Ishikawa (cell line): ENCODE results near the gene TRH.

Experiments
- CEBPB ChIP-seq: IDR thresholded peaks from 2 replicates; pipeline ENCODE4 v1.6.1; 2012
- CREB1 ChIP-seq: IDR thresholded peaks from 2 replicates; pipeline ENCODE4 v1.6.1; 2012; ENCODE audit warnings: low read depth
- EGR1 ChIP-seq: IDR thresholded peaks from 2 replicates; pipeline ENCODE4 v1.6.1; 2012
- EP300 ChIP-seq: IDR thresholded peaks from 2 replicates; pipeline ENCODE4 v1.6.1; 2012; ENCODE audit warnings: borderline replicate concordance
- FOXM1 ChIP-seq: IDR thresholded peaks from 2 replicates; pipeline ENCODE4 v1.6.1; 2012; ENCODE audit warnings: low read depth, borderline replicate concordance
- NFIC ChIP-seq: IDR thresholded peaks from 2 replicates; pipeline ENCODE4 v1.6.1; 2012
- RAD21 ChIP-seq: IDR thresholded peaks from 2 replicates; pipeline ENCODE4 v1.6.1; 2012; ENCODE audit warnings: low read depth
- TAF1 ChIP-seq: IDR thresholded peaks from 2 replicates; pipeline ENCODE4 v1.6.1; 2012; ENCODE audit warnings: low read depth, mild to moderate bottlenecking
- TCF12 ChIP-seq: IDR thresholded peaks from 2 replicates; pipeline ENCODE4 v1.6.1; 2012; ENCODE audit warnings: low read depth
- TEAD4 ChIP-seq: IDR thresholded peaks from 2 replicates; pipeline ENCODE4 v1.6.1; 2012
- YY1 ChIP-seq: IDR thresholded peaks from 2 replicates; pipeline ENCODE4 v1.6.1; 2012; ENCODE audit warnings: low read depth
- ZBTB7A ChIP-seq: IDR thresholded peaks from 2 replicates; pipeline ENCODE4 v1.6.1; 2012; ENCODE audit warnings: low read depth
- TF ChIP-seq, protein P1 (sequence below): IDR thresholded peaks from 2 replicates; pipeline ENCODE4 v1.6.1; 2012
- TF ChIP-seq, protein P2 (sequence below): IDR thresholded peaks from 2 replicates; pipeline ENCODE4 v1.6.1; 2012
- TF ChIP-seq, protein P3 (sequence below): IDR thresholded peaks from 2 replicates; pipeline ENCODE4 v1.6.1; 2012; ENCODE audit warnings: low read depth, mild to moderate bottlenecking

Gene TRH

DNA sequence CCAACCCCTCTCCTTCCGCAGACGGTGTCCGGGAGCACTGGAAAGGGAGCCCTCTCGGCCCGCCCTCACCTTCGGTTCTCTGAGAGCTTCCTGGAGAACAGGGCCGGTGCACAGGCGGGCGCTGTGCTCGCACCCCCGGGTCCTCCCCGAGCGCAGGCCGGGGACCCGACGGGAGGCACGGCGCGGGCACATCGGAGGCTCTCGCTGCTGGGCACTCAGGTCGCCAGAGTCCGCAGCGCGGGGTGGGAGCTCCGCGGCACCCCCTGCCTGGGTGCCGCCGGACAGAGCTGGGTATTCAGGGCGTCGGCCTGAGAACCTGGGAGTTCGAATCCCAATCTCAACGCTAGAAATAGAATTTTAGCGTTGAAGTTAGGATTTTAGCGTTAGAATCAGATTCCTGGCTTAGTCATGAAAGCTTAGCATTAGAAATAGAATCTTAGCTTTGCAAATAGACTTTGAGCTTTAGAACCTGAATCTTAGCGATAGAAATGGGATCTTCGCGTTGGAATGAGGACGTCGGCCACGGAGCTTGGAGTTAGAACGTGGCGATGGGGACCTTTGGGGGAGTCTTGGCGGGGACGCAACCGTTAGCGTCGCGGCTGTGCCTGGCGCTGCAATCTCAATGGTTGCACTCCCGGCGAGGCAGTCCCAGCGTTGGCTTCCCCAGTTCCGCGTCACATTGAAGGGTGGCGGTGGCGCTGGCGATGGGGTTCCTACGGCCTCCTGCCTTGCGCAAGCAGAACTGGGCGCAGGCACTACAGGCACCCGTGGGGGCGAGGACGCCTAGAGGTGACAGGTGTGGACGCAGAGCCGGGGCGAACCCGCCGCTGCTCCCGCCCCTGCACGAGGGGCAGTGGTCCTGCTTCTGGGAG lies 549 bp downstream of the TRH start:
- TF ChIP-seq CREB1 (no peak), TAF1 (no peak), YY1 (no peak), NFIC (no peak), TCF12 (no peak)
- TF ChIP-seq, protein P1, sequence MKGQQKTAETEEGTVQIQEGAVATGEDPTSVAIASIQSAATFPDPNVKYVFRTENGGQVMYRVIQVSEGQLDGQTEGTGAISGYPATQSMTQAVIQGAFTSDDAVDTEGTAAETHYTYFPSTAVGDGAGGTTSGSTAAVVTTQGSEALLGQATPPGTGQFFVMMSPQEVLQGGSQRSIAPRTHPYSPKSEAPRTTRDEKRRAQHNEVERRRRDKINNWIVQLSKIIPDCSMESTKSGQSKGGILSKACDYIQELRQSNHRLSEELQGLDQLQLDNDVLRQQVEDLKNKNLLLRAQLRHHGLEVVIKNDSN: no peak

DNA sequence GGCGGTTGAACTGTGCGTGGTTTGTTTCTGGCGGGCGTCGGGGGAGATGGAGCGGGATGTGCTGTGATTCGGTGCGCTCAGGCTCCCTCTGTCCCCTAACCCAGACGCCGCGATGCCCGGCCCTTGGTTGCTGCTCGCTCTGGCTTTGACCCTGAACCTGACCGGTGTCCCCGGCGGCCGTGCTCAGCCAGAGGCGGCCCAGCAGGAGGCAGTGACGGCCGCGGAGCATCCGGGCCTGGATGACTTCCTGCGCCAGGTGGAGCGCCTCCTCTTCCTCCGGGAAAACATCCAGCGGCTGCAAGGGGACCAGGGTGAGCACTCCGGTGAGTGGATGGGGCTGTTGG lies 1.2 kb downstream of the TRH start:
- TF ChIP-seq EP300 (no peak), TEAD4 (no peak), TAF1 (no peak), TCF12 (no peak)
- TF ChIP-seq, protein P2, sequence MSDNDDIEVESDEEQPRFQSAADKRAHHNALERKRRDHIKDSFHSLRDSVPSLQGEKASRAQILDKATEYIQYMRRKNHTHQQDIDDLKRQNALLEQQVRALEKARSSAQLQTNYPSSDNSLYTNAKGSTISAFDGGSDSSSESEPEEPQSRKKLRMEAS: no peak
- TF ChIP-seq, protein P3, sequence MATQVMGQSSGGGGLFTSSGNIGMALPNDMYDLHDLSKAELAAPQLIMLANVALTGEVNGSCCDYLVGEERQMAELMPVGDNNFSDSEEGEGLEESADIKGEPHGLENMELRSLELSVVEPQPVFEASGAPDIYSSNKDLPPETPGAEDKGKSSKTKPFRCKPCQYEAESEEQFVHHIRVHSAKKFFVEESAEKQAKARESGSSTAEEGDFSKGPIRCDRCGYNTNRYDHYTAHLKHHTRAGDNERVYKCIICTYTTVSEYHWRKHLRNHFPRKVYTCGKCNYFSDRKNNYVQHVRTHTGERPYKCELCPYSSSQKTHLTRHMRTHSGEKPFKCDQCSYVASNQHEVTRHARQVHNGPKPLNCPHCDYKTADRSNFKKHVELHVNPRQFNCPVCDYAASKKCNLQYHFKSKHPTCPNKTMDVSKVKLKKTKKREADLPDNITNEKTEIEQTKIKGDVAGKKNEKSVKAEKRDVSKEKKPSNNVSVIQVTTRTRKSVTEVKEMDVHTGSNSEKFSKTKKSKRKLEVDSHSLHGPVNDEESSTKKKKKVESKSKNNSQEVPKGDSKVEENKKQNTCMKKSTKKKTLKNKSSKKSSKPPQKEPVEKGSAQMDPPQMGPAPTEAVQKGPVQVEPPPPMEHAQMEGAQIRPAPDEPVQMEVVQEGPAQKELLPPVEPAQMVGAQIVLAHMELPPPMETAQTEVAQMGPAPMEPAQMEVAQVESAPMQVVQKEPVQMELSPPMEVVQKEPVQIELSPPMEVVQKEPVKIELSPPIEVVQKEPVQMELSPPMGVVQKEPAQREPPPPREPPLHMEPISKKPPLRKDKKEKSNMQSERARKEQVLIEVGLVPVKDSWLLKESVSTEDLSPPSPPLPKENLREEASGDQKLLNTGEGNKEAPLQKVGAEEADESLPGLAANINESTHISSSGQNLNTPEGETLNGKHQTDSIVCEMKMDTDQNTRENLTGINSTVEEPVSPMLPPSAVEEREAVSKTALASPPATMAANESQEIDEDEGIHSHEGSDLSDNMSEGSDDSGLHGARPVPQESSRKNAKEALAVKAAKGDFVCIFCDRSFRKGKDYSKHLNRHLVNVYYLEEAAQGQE: no peak

DNA sequence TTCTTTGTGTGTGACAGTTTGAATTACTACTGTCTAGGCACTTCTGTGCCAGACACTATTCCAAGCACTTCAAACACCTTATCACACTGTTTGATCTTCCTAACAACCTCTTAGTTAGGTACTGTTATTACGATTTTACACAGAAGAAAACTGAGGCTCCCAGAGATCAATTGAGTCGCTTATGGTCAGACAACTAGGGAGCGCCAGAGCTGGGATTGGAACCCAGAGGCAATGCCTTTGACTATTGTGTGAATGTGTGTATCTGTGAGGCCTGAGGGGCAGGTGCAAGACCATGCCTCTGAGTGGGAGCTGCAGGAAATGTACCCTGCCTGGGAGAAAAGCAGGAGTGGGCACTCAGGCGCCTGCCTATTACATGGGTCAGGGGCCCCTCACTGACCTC lies 1.8 kb downstream of the TRH start:
- TF ChIP-seq, protein P2: no peak
- TF ChIP-seq FOXM1: no peak
- no peak for TF ChIP-seq RAD21
- no peak for TF ChIP-seq NFIC
- TF ChIP-seq TEAD4: no peak
- TF ChIP-seq CEBPB: no peak
- no peak for TF ChIP-seq CREB1
- TF ChIP-seq EGR1: no peak
- no peak for TF ChIP-seq ZBTB7A
- TF ChIP-seq, protein P3: no peak

DNA sequence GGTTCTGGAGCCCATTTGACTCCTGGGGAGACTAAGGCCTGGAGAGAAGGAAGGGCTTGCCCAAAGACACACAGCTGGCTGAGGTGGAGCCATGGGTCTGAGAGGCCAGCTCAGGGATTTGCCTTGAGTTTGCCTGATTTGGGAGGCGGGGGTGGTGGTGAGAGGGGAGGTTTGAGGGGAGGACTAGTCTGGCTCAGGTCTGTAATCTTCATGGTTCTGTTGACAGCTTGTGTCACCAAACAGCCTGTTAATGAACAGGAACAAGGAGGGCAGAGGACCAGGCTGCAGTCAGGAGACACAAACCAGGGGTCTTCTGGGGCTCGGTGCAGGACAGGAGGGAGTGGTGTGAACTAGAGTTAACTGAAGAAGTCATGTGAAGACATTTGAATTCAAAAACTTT lies 3.6 kb downstream of the TRH start:
- no peak for TF ChIP-seq YY1
- no peak for TF ChIP-seq CEBPB
- TF ChIP-seq TCF12: no peak
- no peak for TF ChIP-seq TAF1
- no peak for TF ChIP-seq RAD21
- TF ChIP-seq, protein P2: no peak
- TF ChIP-seq TEAD4: no peak
- no peak for TF ChIP-seq NFIC
- TF ChIP-seq FOXM1: no peak
- TF ChIP-seq ZBTB7A: no peak
- TF ChIP-seq, protein P1: no peak
- TF ChIP-seq, protein P3: no peak
- no peak for TF ChIP-seq EGR1
- TF ChIP-seq EP300: no peak
- TF ChIP-seq CREB1: no peak
